Measurements from ENCODE around the gene JAK2. TPM values are rescaled to one million over a fixed set of nuclear protein-coding genes. Genes with fewer than 3 reads are reported as not detected.

Gene JAK2
- total RNA-seq, 2 donors from 2014 or later = 10.4 to 12.3 TPM

- DNase-seq = no peak
- H3K9me3 Mint-ChIP-seq = peaks cover 11% of the 10 kb centered on the region
- H3K4me3 Mint-ChIP-seq = no peak overlapping the region
- no peak overlapping the region for H3K27ac ChIP-seq (ENCODE audit: low read depth, low read length)
- peaks cover 15% of the 10 kb centered on the region for H3K36me3 Mint-ChIP-seq (ENCODE audit: low read depth)
- TF ChIP-seq CTCF (conservative IDR thresholded peaks at IDR 0.05) = no peak
- H3K9me3 ChIP-seq (ENCODE audit: control insufficient read depth, low read length) = peaks cover 16% of the 10 kb centered on the region
- H3K4me1 ChIP-seq (ENCODE audit: control insufficient read depth, insufficient read depth, low read length) = no peaks in the 10 kb centered on the region
- no peak overlapping the region for H3K27ac Mint-ChIP-seq
- peaks cover 13% of the 10 kb centered on the region for H3K4me1 Mint-ChIP-seq
- no peaks in the 10 kb centered on the region for H3K27me3 ChIP-seq (ENCODE audit: control insufficient read depth, insufficient read depth, low read length, poor library complexity, severe bottlenecking)
- H3K4me3 ChIP-seq (ENCODE audit: low read length) = no peak overlapping the region
- H3K9ac ChIP-seq (ENCODE audit: extremely low read depth, low read length, poor library complexity, severe bottlenecking) = no peak overlapping the region
- peaks cover 6% of the 10 kb centered on the region for H3K36me3 ChIP-seq (ENCODE audit: control insufficient read depth, insufficient read depth, low read length)
- peaks cover 2% of the 10 kb centered on the region for H3K27me3 Mint-ChIP-seq (ENCODE audit: insufficient read depth)
- WGBS, 2 experiments (ENCODE audit: insufficient coverage in 1 of 2, insufficient read length in 1 of 2) = 100% methylated on average over 1 of the region's 1 CpG; no CpG with 5 or more reads in 1 of the 2 experiments
Observed at GRCh38 chr9:5146241-5146640, 161.2 kb downstream of the JAK2 start.

Other genes with a start within 250 kb of the JAK2 start
- gene AK3, start 244.1 kb upstream of the JAK2 start, total RNA-seq = 10 to 100 TPM; 51.5 to 59.8 TPM
- gene RCL1, start 192.3 kb upstream of the JAK2 start, total RNA-seq = 10 to 100 TPM; 13.2 to 18.6 TPM
- gene INSL6, start 200.4 kb downstream of the JAK2 start, total RNA-seq = not detected
- gene INSL4, start 246.1 kb downstream of the JAK2 start, total RNA-seq = not detected

Data from endodermal cell (in vitro differentiated cells).